Neural cell (in vitro differentiated cells): ENCODE results near the gene POLR2C. TPM values are rescaled to one million over a fixed set of nuclear protein-coding genes. Genes with fewer than 3 reads are reported as not detected.

Source experiments
- H2AFZ ChIP-seq: fragments of 200-600, 300-800 bp; sonication (generic), shearing (Covaris generic); 2 replicates; pipeline ENCODE4 v1.6.0; 2014; ENCODE audit warnings: low read depth, mild to moderate bottlenecking, antibody characterized with exemption, low read length, moderate library complexity
- H3F3A ChIP-seq: fragments of 200-600 bp; shearing (Covaris generic); 2 replicates; pipeline ENCODE4 v1.6.1; 2016; ENCODE audit warnings: mild to moderate bottlenecking, moderate library complexity, mixed read lengths, antibody characterized with exemption, low read length; ENCODE audit not compliant: insufficient read depth, poor library complexity, severe bottlenecking
- H3K27ac ChIP-seq: fragments of 200-600, 300-800 bp; sonication (generic), shearing (Covaris generic); 2 replicates; pipeline ENCODE4 v1.5.1; 2014; ENCODE audit warnings: mild to moderate bottlenecking, low read length, moderate library complexity
- H3K27me3 ChIP-seq: fragments of 300-800, 200-600 bp; sonication (generic), shearing (Covaris generic); 2 replicates; pipeline ENCODE4 v1.6.0; 2014; ENCODE audit warnings: mild to moderate bottlenecking, low read depth, low read length, moderate library complexity; ENCODE audit not compliant: insufficient read depth
- H3K36me3 ChIP-seq: fragments of 300-800, 200-600 bp; sonication (generic), shearing (Covaris generic); 2 replicates; pipeline ENCODE4 v1.5.1; 2014; ENCODE audit warnings: mild to moderate bottlenecking, antibody characterized with exemption, low read length, moderate library complexity; ENCODE audit not compliant: insufficient read depth
- H3K4me2 ChIP-seq: fragments of 300-800, 200-600 bp; sonication (generic), shearing (Covaris generic); 2 replicates; pipeline ENCODE4 v1.6.0; 2014; ENCODE audit warnings: mild to moderate bottlenecking, low read length
- H3K4me3 ChIP-seq: fragments of 300-800, 200-600 bp; sonication (generic), shearing (Covaris generic); 2 replicates; pipeline ENCODE4 v1.5.1; 2014; ENCODE audit warnings: mild to moderate bottlenecking, low read length, moderate library complexity
- H3K79me2 ChIP-seq: fragments of 200-600 bp; shearing (Covaris generic); replicated peaks from 2 replicates; pipeline ENCODE4 v1.6.0; 2014; ENCODE audit warnings: mild to moderate bottlenecking, low read length, moderate library complexity; ENCODE audit not compliant: insufficient read depth
- H3K9ac ChIP-seq: fragments of 300-800, 200-600 bp; sonication (generic), shearing (Covaris generic); 2 replicates; pipeline ENCODE4 v1.6.1; 2016; ENCODE audit warnings: mild to moderate bottlenecking, low read length, mixed read lengths
- H3K9me2 ChIP-seq: fragments of 200-600 bp; shearing (Covaris generic); 2 replicates; pipeline ENCODE4 v1.6.1; 2016; ENCODE audit warnings: mild to moderate bottlenecking, low read length, mixed read lengths; ENCODE audit not compliant: insufficient read depth
- H3K9me3 ChIP-seq: fragments of 200-600, 300-800 bp; sonication (generic), shearing (Covaris generic); 2 replicates; pipeline ENCODE4 v1.6.1; 2016; ENCODE audit warnings: mild to moderate bottlenecking, mixed run types, low read length, moderate library complexity, mixed read lengths
- H4K20me1 ChIP-seq: fragments of 200-600 bp; shearing (Covaris generic); 2 replicates; pipeline ENCODE4 v1.6.1; 2016; ENCODE audit warnings: mild to moderate bottlenecking, mixed run types; ENCODE audit not compliant: insufficient read depth
- EP300 ChIP-seq: fragments of 450-650 bp; conservative IDR thresholded peaks from 2 replicates; pipeline ENCODE4 v1.6.1; 2014; ENCODE audit warnings: antibody characterized with exemption, mild to moderate bottlenecking, moderate library complexity; ENCODE audit not compliant: poor library complexity, severe bottlenecking
- EZH2 ChIP-seq: fragments of 200-600, 300-800 bp; shearing (Covaris generic), sonication (generic); IDR thresholded peaks from 2 replicates; pipeline ENCODE4 v1.6.1; 2014; ENCODE audit warnings: antibody characterized with exemption, low read length, borderline replicate concordance, mild to moderate bottlenecking; ENCODE audit not compliant: insufficient read depth, poor library complexity, severe bottlenecking
- MXI1 ChIP-seq: fragments of 450-650 bp; conservative IDR thresholded peaks from 2 replicates; pipeline ENCODE4 v1.6.1; 2014; ENCODE audit warnings: antibody characterized with exemption, mild to moderate bottlenecking; ENCODE audit not compliant: poor library complexity, severe bottlenecking
- POLR2AphosphoS5 ChIP-seq: IDR thresholded peaks from 2 replicates; pipeline ENCODE4 v1.6.1; 2012
- RAD21 ChIP-seq: fragments of 450-650 bp; conservative IDR thresholded peaks from 2 replicates; pipeline ENCODE4 v1.6.1; 2014; ENCODE audit warnings: antibody characterized with exemption, mild to moderate bottlenecking, moderate library complexity
- SMC3 ChIP-seq: fragments of 450-650 bp; conservative IDR thresholded peaks from 2 replicates; pipeline ENCODE4 v1.6.1; 2014; ENCODE audit warnings: antibody characterized with exemption, mild to moderate bottlenecking, moderate library complexity; ENCODE audit not compliant: poor library complexity
- TAF1 ChIP-seq: IDR thresholded peaks from 2 replicates; pipeline ENCODE4 v1.6.1; 2012; ENCODE audit warnings: low read depth
- polyA plus RNA-seq: library from polyadenylated mRNA; depleted of rRNA; stranded (reverse); fragments of >200 nt; gene quantifications from 2 replicates; pipeline ENCODE4 v1.2.3, GENCODE V29; 2014
- TF ChIP-seq, protein P1 (sequence below): IDR thresholded peaks from 2 replicates; pipeline ENCODE4 v1.6.1; 2012; ENCODE audit warnings: borderline replicate concordance
- TF ChIP-seq, protein P2 (sequence below): fragments of 450-650 bp; IDR thresholded peaks from 2 replicates; pipeline ENCODE4 v1.5.1; 2014; ENCODE audit warnings: antibody characterized with exemption, mild to moderate bottlenecking, moderate library complexity; ENCODE audit not compliant: poor library complexity, severe bottlenecking

POLR2C gene
- polyA plus RNA-seq, 1 donor from 2014 or later, result 109 TPM

DNA sequence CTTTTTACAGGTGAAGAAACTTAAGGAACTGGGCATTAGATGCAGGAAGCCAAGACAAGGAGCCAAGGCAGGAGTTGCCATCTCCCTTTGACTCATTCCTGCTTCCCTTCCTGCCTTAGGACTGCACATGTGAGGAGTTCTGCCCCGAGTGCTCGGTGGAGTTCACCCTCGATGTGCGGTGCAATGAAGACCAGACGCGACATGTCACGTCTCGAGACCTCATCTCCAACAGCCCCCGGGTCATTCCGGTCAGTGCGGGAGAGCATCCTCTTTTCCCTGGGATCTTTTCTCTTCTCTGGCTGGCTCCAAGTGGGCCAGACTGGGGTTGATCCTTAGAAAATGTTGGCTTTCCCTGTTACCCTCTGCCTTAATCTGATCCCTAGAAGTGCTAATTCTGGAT, 6.6 kb downstream of the POLR2C start:
- Histone ChIP-seq H3K79me2 (peaks cover 3% of the 10 kb centered on the region), H4K20me1 (no peaks in the 10 kb centered on the region), H3K27me3 (no peaks in the 10 kb centered on the region), H3K4me2 (no peak overlapping the region), H3K9me2 (no peaks in the 10 kb centered on the region), H3K4me3 (no peak overlapping the region), H3K27ac (no peak overlapping the region), H3K9ac (no peak overlapping the region), H2AFZ (no peak overlapping the region), H3K36me3 (no peaks in the 10 kb centered on the region), H3K9me3 (no peaks in the 10 kb centered on the region), H3F3A (no peaks in the 10 kb centered on the region)
- TF ChIP-seq EP300, result no peak
- TF ChIP-seq MXI1, result no peak
- no peak for TF ChIP-seq SMC3
- TF ChIP-seq TAF1, result no peak
- TF ChIP-seq RAD21, result no peak
- no peak for TF ChIP-seq POLR2AphosphoS5

DNA sequence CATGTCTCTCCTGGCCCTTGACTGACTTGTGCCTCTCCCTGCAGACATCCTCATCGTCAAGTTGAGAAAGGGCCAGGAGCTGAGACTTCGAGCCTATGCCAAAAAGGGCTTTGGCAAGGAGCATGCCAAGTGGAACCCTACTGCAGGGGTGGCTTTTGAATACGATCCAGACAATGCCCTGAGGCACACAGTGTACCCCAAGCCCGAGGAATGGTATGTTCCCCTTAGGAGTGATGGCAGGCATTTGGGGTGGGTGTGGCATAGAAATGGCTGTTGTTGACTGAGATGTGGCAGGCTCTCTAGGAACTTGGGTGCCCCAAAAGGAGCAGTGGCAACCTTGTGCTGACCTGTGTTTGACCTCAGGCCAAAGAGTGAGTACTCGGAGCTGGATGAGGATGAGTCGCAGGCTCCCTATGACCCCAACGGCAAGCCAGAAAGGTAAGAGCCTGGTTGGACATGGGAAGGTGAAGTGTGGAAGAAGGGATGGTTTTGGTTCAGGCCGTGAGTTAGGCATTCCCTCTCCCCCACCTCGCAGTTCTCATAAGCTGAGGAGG, 7.5 kb downstream of the POLR2C start:
- H3K36me3 ChIP-seq, result no peaks in the 10 kb centered on the region

DNA sequence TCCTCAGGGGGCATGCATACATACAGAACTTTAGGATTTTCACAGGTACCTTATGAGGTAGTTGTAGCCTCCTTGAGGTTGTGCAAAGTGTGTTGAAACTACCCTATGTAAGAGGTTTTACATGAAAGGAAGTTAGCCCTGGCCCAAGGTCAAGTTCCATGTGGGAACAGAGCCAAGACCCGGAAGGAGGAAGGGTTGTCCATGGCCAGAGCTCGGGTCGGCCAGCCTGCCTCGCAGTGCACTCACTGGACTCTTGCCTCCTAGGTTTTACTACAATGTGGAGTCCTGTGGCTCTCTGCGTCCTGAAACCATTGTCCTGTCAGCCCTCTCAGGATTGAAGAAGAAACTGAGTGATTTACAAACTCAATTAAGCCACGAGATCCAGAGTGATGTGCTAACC, 8.2 kb downstream of the POLR2C start:
- Histone ChIP-seq H3F3A (no peaks in the 10 kb centered on the region), H3K9ac (no peak overlapping the region), H3K79me2 (no peaks in the 10 kb centered on the region), H3K4me3 (no peak overlapping the region), H3K9me2 (no peaks in the 10 kb centered on the region), H3K36me3 (no peaks in the 10 kb centered on the region), H3K27me3 (no peaks in the 10 kb centered on the region), H3K9me3 (no peaks in the 10 kb centered on the region), H3K4me2 (no peak overlapping the region), H3K27ac (no peak overlapping the region), H2AFZ (no peak overlapping the region), H4K20me1 (no peaks in the 10 kb centered on the region)
- TF ChIP-seq, protein P1, sequence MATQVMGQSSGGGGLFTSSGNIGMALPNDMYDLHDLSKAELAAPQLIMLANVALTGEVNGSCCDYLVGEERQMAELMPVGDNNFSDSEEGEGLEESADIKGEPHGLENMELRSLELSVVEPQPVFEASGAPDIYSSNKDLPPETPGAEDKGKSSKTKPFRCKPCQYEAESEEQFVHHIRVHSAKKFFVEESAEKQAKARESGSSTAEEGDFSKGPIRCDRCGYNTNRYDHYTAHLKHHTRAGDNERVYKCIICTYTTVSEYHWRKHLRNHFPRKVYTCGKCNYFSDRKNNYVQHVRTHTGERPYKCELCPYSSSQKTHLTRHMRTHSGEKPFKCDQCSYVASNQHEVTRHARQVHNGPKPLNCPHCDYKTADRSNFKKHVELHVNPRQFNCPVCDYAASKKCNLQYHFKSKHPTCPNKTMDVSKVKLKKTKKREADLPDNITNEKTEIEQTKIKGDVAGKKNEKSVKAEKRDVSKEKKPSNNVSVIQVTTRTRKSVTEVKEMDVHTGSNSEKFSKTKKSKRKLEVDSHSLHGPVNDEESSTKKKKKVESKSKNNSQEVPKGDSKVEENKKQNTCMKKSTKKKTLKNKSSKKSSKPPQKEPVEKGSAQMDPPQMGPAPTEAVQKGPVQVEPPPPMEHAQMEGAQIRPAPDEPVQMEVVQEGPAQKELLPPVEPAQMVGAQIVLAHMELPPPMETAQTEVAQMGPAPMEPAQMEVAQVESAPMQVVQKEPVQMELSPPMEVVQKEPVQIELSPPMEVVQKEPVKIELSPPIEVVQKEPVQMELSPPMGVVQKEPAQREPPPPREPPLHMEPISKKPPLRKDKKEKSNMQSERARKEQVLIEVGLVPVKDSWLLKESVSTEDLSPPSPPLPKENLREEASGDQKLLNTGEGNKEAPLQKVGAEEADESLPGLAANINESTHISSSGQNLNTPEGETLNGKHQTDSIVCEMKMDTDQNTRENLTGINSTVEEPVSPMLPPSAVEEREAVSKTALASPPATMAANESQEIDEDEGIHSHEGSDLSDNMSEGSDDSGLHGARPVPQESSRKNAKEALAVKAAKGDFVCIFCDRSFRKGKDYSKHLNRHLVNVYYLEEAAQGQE, result no peak
- no peak for TF ChIP-seq RAD21
- TF ChIP-seq TAF1, result no peak
- TF ChIP-seq, protein P2, sequence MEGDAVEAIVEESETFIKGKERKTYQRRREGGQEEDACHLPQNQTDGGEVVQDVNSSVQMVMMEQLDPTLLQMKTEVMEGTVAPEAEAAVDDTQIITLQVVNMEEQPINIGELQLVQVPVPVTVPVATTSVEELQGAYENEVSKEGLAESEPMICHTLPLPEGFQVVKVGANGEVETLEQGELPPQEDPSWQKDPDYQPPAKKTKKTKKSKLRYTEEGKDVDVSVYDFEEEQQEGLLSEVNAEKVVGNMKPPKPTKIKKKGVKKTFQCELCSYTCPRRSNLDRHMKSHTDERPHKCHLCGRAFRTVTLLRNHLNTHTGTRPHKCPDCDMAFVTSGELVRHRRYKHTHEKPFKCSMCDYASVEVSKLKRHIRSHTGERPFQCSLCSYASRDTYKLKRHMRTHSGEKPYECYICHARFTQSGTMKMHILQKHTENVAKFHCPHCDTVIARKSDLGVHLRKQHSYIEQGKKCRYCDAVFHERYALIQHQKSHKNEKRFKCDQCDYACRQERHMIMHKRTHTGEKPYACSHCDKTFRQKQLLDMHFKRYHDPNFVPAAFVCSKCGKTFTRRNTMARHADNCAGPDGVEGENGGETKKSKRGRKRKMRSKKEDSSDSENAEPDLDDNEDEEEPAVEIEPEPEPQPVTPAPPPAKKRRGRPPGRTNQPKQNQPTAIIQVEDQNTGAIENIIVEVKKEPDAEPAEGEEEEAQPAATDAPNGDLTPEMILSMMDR, result no peak
- TF ChIP-seq MXI1, result no peak
- TF ChIP-seq SMC3, result no peak
- no peak for TF ChIP-seq POLR2AphosphoS5
- no peak for TF ChIP-seq EZH2
- no peak for TF ChIP-seq EP300

More for the DNA sequence above, 7.5 kb downstream of the POLR2C start:
- no peak overlapping the region for H3K9ac ChIP-seq
- H3K79me2 ChIP-seq, result no peaks in the 10 kb centered on the region
- no peak overlapping the region for H3K4me3 ChIP-seq
- no peaks in the 10 kb centered on the region for H3K9me3 ChIP-seq
- H3K27me3 ChIP-seq, result no peaks in the 10 kb centered on the region
- no peak overlapping the region for H2AFZ ChIP-seq
- TF ChIP-seq, protein P1, result no peak
- TF ChIP-seq RAD21 (no peak), EZH2 (no peak), POLR2AphosphoS5 (no peak)
- no peak overlapping the region for H3K4me2 ChIP-seq
- H3K9me2 ChIP-seq, result no peaks in the 10 kb centered on the region
- H3F3A ChIP-seq, result no peaks in the 10 kb centered on the region
- no peak overlapping the region for H3K27ac ChIP-seq
- no peaks in the 10 kb centered on the region for H4K20me1 ChIP-seq
